PC-9 (cell line): ENCODE results near the gene TP53BP2.

Experiments used
- CTCF ChIP-seq: fragments of 200-600 bp; sonication (generic); conservative IDR thresholded peaks from 2 replicates; pipeline ENCODE4 v1.6.1; 2017; ENCODE audit warnings: mixed run types, antibody characterized with exemption, mild to moderate bottlenecking, moderate library complexity
- EZH2 ChIP-seq: fragments of 200-600 bp; sonication (generic); IDR thresholded peaks from 2 replicates; pipeline ENCODE4 v1.8.0; 2017; ENCODE audit warnings: antibody characterized with exemption, low read depth

GRCh38 chr1:223739366-223740037 is 106.2 kb downstream of the TP53BP2 start:
- TF ChIP-seq CTCF (no peak), EZH2 (no peak)
